ENCODE measurements around the gene LGR6.

DNA sequence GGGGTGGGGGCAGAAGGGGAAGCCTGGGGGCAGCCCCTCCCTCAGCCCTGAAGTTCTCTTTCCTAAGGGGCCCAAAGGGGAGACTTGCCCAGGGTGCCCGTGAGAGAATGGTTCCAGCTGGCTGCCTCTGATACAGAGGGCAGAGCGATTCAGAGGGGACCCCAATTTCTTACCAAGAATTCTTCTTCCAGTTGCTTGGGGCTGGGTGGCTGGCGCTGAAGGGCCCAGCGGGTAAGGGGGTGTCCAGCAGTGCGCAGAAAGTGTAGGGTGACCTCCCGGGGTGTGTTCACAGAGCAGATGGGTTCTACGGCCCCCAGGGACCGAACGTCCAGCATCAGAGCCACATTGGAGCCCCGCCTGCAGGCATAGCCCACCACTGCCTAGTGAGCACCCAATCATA lies 35.7 kb upstream of the LGR6 start:
- TF ChIP-seq, protein P1, sequence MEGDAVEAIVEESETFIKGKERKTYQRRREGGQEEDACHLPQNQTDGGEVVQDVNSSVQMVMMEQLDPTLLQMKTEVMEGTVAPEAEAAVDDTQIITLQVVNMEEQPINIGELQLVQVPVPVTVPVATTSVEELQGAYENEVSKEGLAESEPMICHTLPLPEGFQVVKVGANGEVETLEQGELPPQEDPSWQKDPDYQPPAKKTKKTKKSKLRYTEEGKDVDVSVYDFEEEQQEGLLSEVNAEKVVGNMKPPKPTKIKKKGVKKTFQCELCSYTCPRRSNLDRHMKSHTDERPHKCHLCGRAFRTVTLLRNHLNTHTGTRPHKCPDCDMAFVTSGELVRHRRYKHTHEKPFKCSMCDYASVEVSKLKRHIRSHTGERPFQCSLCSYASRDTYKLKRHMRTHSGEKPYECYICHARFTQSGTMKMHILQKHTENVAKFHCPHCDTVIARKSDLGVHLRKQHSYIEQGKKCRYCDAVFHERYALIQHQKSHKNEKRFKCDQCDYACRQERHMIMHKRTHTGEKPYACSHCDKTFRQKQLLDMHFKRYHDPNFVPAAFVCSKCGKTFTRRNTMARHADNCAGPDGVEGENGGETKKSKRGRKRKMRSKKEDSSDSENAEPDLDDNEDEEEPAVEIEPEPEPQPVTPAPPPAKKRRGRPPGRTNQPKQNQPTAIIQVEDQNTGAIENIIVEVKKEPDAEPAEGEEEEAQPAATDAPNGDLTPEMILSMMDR (IDR thresholded peaks at IDR 0.05) = no peak
- no peak for TF ChIP-seq POLR2A (IDR thresholded peaks at IDR 0.05)

Measured in suprapubic skin (tissue), 3 donors.